Liver (tissue), 9 donors: ENCODE data around the gene TNFRSF11A. TPM values are rescaled to one million over a fixed set of nuclear protein-coding genes. Genes with fewer than 3 reads are reported as not detected.

Experiments used
- DNase-seq: peaks from one replicate; pipeline ENCODE4 v3.0.0-alpha.2; 2017; ENCODE audit warnings: low spot score
- H3K27ac ChIP-seq, 2 donors: one replicate each; pipeline ENCODE4 v1.7.0; 2013; ENCODE audit warnings: inconsistent platforms in 2 of 2, low read length in 2 of 2, control low read depth in 1 of 2, low read depth in 1 of 2, mild to moderate bottlenecking in 1 of 2
- H3K27me3 ChIP-seq, 4 donors: one replicate each; pipeline versions ENCODE4 v1.6.1 to v1.7.0; 2013; ENCODE audit warnings: low read length in 3 of 4, inconsistent platforms in 1 of 4, mild to moderate bottlenecking in 1 of 4, moderate library complexity in 1 of 4; ENCODE audit not compliant: control insufficient read depth in 4 of 4, insufficient read depth in 4 of 4
- H3K36me3 ChIP-seq, 4 donors: one replicate each; pipeline versions ENCODE4 v1.6.1 to v1.7.0; 2013; ENCODE audit warnings: low read length in 3 of 4, mild to moderate bottlenecking in 3 of 4, low read depth in 1 of 4, moderate library complexity in 1 of 4; ENCODE audit not compliant: control insufficient read depth in 4 of 4, insufficient read depth in 3 of 4
- H3K4me1 ChIP-seq, 4 donors: one replicate each; pipeline versions ENCODE4 v1.6.1 to v1.7.0; 2013; ENCODE audit warnings: low read length in 3 of 4, mild to moderate bottlenecking in 3 of 4, moderate library complexity in 1 of 4; ENCODE audit not compliant: control insufficient read depth in 4 of 4, insufficient read depth in 4 of 4
- H3K4me3 ChIP-seq, 3 donors: one replicate each; pipeline versions ENCODE4 v1.6.1 to v1.7.0; 2013; ENCODE audit warnings: low read length in 3 of 3, control low read depth in 1 of 3, low read depth in 1 of 3, mild to moderate bottlenecking in 1 of 3
- H3K9ac ChIP-seq, 2 donors: one replicate each; pipeline ENCODE4 v1.7.0; 2013; ENCODE audit warnings: low read length in 2 of 2, mild to moderate bottlenecking in 2 of 2, moderate library complexity in 2 of 2, control low read depth in 1 of 2, low read depth in 1 of 2
- H3K9me3 ChIP-seq, 4 donors: one replicate each; pipeline versions ENCODE4 v1.6.1 to v1.7.0; 2013; ENCODE audit warnings: low read length in 3 of 4; ENCODE audit not compliant: control insufficient read depth in 4 of 4
- EGR1 ChIP-seq, 2 donors: IDR thresholded peaks; 2 replicates each; pipeline ENCODE4 v1.6.1; 2016 to 2018; ENCODE audit warnings: antibody characterized with exemption in 2 of 2, low read depth in 2 of 2
- FOXA1 ChIP-seq: IDR thresholded peaks from 2 replicates; pipeline ENCODE4 v1.6.1; 2016; ENCODE audit warnings: antibody characterized with exemption
- FOXA2 ChIP-seq: IDR thresholded peaks from 2 replicates; pipeline ENCODE4 v1.6.1; 2016; ENCODE audit warnings: antibody characterized with exemption
- GABPA ChIP-seq, 2 donors: IDR thresholded peaks in 1 of 2; conservative IDR thresholded peaks in 1 of 2; 2 replicates each; pipeline ENCODE4 v1.6.1; 2016; ENCODE audit warnings: antibody characterized with exemption in 2 of 2, mild to moderate bottlenecking in 1 of 2, moderate library complexity in 1 of 2
- HNF4A ChIP-seq, 2 donors: conservative IDR thresholded peaks; 2 replicates each; pipeline ENCODE4 v1.6.1; 2016; ENCODE audit warnings: antibody characterized with exemption in 2 of 2, mild to moderate bottlenecking in 2 of 2
- HNF4G ChIP-seq: IDR thresholded peaks from 2 replicates; pipeline ENCODE4 v1.6.1; 2016; ENCODE audit warnings: antibody characterized with exemption
- JUND ChIP-seq, 2 donors: IDR thresholded peaks; 2 replicates each; pipeline ENCODE4 v1.6.1; 2016; ENCODE audit warnings: antibody characterized with exemption in 2 of 2
- NR2F2 ChIP-seq: IDR thresholded peaks from 2 replicates; pipeline ENCODE4 v1.6.1; 2016; ENCODE audit warnings: antibody characterized with exemption
- RAD21 ChIP-seq, 2 donors: IDR thresholded peaks; 2 replicates each; pipeline ENCODE4 v1.6.1; 2016; ENCODE audit warnings: antibody characterized with exemption in 2 of 2, mild to moderate bottlenecking in 2 of 2
- RXRA ChIP-seq, 2 donors: IDR thresholded peaks; 2 replicates each; pipeline ENCODE4 v1.6.1; 2017 to 2018; ENCODE audit warnings: antibody characterized with exemption in 2 of 2, mild to moderate bottlenecking in 1 of 2
- SP1 ChIP-seq: IDR thresholded peaks from 2 replicates; pipeline ENCODE4 v1.6.1; 2018; ENCODE audit warnings: antibody characterized with exemption, mild to moderate bottlenecking
- TAF1 ChIP-seq: conservative IDR thresholded peaks from 2 replicates; pipeline ENCODE4 v1.6.1; 2016; ENCODE audit warnings: antibody characterized with exemption, mild to moderate bottlenecking
- YY1 ChIP-seq: IDR thresholded peaks from 2 replicates; pipeline ENCODE4 v1.6.1; 2016; ENCODE audit warnings: antibody characterized with exemption, mild to moderate bottlenecking
- WGBS: extraction: QIAGEN DNeasy Blood & Tissue Kit; methylation state at CpG from one replicate; pipeline ENCODE4 v1.1.7; 2013; 5-methylcytosine and 5-hydroxymethylcytosine counted together
- polyA plus RNA-seq, 2 donors: library from polyadenylated mRNA; stranded (reverse) in 1 of 2; unstranded in 1 of 2; fragments of 200-250 nt in 1 of 2; fragments of >200 nt in 1 of 2; fragmentation: Nextera tagmentation in 1 of 2; extraction: Ambion mirVana in 1 of 2; gene quantifications; one replicate each; pipeline versions ENCODE4 v1.2.1 to v1.2.3, GENCODE V29; 2013 to 2015
- total RNA-seq, 2 donors: library from RNA; depleted of rRNA; stranded (reverse); fragments of >200 nt; gene quantifications; one replicate each; pipeline ENCODE4 v1.2.3, GENCODE V29; 2014
- TF ChIP-seq, protein P1 (sequence below): fragments of 150-350 bp; IDR thresholded peaks from 2 replicates; pipeline ENCODE4 v1.5.1; 2017; ENCODE audit warnings: improper control_type of control experiment, low read depth, low read length; ENCODE audit not compliant: missing input control
- TF ChIP-seq, protein P2 (sequence below): IDR thresholded peaks from 2 replicates; pipeline ENCODE4 v1.6.1; 2016; ENCODE audit warnings: antibody characterized with exemption
- TF ChIP-seq, protein P3 (sequence below): IDR thresholded peaks from 2 replicates; pipeline ENCODE4 v1.6.1; 2016; ENCODE audit warnings: antibody characterized with exemption, mild to moderate bottlenecking
- TF ChIP-seq, protein P4 (sequence below): IDR thresholded peaks from 2 replicates; pipeline ENCODE4 v1.6.1; 2016; ENCODE audit warnings: antibody characterized with exemption
- donor health status: healthy.
- donor health status: healthy.
- donor health status: healthy.
- donor health status: healthy.
- donor health status: healthy.

Gene TNFRSF11A
- total and polyA plus RNA-seq, 4 donors: 0.32 to 1.8 (median 0.90) TPM

DNA sequence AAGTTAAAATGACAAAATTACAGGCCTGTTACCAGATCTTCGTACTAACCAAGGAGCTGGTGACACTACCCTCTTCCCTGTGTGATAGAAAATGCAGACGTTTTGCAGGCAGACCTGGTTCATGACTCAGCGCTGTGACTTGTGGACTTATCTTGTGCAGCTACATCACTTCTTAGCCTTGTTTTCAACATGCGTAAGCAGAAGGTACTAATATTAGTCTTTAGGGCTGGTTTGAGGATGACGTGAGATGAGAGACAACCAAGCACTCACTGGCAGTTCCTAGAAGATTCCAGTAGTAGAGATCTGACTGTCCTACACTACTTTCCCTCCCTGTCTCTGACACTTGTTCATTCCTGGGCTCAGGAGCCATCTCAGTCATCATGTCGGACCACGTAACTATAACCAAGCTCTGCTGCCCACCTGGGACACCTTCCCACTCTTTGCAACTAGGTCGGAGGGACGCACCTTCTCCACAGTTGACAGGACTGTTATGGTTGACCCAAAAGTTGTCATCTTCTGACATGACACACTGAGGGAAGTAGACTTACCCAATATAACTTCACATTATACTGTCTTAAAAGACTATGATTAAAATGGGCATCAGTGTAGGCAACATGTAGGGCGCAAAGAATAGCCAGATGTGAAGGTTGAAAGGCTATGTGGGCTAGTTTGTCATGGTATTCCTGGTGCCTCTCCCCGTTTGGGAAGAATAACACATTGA, 64.8 kb downstream of the TNFRSF11A start:
- no peak overlapping the region for H3K9ac ChIP-seq
- 91% methylated on average over 11 of the region's 11 CpGs for WGBS

More for the DNA sequence above, 64.8 kb downstream of the TNFRSF11A start:
- Histone ChIP-seq H3K36me3 (no peaks in the 10 kb centered on the region), H3K4me3 (no peak overlapping the region), H3K27me3 (no peaks in the 10 kb centered on the region), H3K9me3 (no peaks in the 10 kb centered on the region), H3K4me1 (no peaks in the 10 kb centered on the region), H3K27ac (no peak overlapping the region)
- DNase-seq: no peak
- TF ChIP-seq SP1: no peak
- TF ChIP-seq GABPA (IDR thresholded peaks at IDR 0.05 in 1 of 2, conservative IDR thresholded peaks at IDR 0.05 in 1 of 2): no peak
- TF ChIP-seq TAF1: no peak
- TF ChIP-seq NR2F2: no peak
- TF ChIP-seq RXRA (IDR thresholded peaks at IDR 0.05): no peak
- TF ChIP-seq, protein P1, sequence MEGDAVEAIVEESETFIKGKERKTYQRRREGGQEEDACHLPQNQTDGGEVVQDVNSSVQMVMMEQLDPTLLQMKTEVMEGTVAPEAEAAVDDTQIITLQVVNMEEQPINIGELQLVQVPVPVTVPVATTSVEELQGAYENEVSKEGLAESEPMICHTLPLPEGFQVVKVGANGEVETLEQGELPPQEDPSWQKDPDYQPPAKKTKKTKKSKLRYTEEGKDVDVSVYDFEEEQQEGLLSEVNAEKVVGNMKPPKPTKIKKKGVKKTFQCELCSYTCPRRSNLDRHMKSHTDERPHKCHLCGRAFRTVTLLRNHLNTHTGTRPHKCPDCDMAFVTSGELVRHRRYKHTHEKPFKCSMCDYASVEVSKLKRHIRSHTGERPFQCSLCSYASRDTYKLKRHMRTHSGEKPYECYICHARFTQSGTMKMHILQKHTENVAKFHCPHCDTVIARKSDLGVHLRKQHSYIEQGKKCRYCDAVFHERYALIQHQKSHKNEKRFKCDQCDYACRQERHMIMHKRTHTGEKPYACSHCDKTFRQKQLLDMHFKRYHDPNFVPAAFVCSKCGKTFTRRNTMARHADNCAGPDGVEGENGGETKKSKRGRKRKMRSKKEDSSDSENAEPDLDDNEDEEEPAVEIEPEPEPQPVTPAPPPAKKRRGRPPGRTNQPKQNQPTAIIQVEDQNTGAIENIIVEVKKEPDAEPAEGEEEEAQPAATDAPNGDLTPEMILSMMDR: no peak
- no peak for TF ChIP-seq RAD21 (IDR thresholded peaks at IDR 0.05)
- no peak for TF ChIP-seq HNF4A (conservative IDR thresholded peaks at IDR 0.05)
- TF ChIP-seq FOXA2: no peak
- TF ChIP-seq, protein P2, sequence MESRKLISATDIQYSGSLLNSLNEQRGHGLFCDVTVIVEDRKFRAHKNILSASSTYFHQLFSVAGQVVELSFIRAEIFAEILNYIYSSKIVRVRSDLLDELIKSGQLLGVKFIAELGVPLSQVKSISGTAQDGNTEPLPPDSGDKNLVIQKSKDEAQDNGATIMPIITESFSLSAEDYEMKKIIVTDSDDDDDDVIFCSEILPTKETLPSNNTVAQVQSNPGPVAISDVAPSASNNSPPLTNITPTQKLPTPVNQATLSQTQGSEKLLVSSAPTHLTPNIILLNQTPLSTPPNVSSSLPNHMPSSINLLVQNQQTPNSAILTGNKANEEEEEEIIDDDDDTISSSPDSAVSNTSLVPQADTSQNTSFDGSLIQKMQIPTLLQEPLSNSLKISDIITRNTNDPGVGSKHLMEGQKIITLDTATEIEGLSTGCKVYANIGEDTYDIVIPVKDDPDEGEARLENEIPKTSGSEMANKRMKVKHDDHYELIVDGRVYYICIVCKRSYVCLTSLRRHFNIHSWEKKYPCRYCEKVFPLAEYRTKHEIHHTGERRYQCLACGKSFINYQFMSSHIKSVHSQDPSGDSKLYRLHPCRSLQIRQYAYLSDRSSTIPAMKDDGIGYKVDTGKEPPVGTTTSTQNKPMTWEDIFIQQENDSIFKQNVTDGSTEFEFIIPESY: no peak
- TF ChIP-seq YY1: no peak
- no peak for TF ChIP-seq EGR1 (IDR thresholded peaks at IDR 0.05; ENCODE audit: low read depth in 2 of 2)
- TF ChIP-seq FOXA1: no peak
- TF ChIP-seq, protein P3, sequence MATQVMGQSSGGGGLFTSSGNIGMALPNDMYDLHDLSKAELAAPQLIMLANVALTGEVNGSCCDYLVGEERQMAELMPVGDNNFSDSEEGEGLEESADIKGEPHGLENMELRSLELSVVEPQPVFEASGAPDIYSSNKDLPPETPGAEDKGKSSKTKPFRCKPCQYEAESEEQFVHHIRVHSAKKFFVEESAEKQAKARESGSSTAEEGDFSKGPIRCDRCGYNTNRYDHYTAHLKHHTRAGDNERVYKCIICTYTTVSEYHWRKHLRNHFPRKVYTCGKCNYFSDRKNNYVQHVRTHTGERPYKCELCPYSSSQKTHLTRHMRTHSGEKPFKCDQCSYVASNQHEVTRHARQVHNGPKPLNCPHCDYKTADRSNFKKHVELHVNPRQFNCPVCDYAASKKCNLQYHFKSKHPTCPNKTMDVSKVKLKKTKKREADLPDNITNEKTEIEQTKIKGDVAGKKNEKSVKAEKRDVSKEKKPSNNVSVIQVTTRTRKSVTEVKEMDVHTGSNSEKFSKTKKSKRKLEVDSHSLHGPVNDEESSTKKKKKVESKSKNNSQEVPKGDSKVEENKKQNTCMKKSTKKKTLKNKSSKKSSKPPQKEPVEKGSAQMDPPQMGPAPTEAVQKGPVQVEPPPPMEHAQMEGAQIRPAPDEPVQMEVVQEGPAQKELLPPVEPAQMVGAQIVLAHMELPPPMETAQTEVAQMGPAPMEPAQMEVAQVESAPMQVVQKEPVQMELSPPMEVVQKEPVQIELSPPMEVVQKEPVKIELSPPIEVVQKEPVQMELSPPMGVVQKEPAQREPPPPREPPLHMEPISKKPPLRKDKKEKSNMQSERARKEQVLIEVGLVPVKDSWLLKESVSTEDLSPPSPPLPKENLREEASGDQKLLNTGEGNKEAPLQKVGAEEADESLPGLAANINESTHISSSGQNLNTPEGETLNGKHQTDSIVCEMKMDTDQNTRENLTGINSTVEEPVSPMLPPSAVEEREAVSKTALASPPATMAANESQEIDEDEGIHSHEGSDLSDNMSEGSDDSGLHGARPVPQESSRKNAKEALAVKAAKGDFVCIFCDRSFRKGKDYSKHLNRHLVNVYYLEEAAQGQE: no peak
- no peak for TF ChIP-seq JUND (IDR thresholded peaks at IDR 0.05)
- no peak for TF ChIP-seq HNF4G
- TF ChIP-seq, protein P4, sequence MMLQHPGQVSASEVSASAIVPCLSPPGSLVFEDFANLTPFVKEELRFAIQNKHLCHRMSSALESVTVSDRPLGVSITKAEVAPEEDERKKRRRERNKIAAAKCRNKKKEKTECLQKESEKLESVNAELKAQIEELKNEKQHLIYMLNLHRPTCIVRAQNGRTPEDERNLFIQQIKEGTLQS: no peak
